Measurements from ENCODE around the gene SUPV3L1. TPM values are rescaled to one million over a fixed set of nuclear protein-coding genes. Genes with fewer than 3 reads are reported as not detected.

SUPV3L1 gene
- total and polyA plus RNA-seq, 9 of the 15 experiments (the other 6 are each of a cell fraction or from before 2014, with no cell fraction given) = 45.2 to 156 (median 92.6) TPM

DNA sequence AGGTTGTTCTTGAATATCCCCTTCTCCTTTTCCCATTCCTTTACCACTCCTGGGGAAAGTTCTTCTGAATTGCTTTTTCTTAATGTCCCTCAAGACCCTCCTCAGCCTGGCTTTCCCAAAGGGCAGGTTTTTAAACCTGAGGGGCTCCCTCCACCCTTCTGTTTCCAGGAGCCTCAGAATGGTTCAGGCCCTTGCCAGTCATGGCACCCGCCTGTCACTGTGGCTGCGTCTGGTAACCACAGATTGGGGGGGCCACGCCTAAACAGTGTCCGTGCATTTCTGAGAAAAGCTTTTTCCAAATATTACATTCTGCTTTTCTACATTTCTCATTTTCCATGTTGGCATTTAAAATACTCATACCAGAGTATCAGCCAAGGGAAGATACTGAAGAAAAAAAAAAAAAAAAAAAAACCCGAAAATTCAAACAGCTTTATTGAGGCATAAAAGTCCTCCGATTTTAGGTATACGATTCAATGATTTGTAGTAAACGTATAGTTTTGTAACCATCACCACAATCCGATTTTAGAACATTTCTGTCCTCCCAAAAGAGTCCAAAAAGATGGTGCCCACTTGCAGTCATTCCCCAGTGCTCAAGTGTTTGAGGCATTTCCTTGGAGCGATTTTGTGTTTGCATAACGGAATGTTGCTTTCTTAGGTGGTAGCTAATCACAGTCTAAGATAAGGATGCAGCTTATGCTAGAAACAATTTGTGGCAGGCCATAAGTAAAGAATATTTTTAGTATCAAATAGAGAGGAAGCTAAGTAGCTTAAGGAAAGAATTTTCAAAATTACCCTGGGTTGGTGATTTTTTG lies 62.2 kb downstream of the SUPV3L1 start (continued):
- TF ChIP-seq, protein P1, sequence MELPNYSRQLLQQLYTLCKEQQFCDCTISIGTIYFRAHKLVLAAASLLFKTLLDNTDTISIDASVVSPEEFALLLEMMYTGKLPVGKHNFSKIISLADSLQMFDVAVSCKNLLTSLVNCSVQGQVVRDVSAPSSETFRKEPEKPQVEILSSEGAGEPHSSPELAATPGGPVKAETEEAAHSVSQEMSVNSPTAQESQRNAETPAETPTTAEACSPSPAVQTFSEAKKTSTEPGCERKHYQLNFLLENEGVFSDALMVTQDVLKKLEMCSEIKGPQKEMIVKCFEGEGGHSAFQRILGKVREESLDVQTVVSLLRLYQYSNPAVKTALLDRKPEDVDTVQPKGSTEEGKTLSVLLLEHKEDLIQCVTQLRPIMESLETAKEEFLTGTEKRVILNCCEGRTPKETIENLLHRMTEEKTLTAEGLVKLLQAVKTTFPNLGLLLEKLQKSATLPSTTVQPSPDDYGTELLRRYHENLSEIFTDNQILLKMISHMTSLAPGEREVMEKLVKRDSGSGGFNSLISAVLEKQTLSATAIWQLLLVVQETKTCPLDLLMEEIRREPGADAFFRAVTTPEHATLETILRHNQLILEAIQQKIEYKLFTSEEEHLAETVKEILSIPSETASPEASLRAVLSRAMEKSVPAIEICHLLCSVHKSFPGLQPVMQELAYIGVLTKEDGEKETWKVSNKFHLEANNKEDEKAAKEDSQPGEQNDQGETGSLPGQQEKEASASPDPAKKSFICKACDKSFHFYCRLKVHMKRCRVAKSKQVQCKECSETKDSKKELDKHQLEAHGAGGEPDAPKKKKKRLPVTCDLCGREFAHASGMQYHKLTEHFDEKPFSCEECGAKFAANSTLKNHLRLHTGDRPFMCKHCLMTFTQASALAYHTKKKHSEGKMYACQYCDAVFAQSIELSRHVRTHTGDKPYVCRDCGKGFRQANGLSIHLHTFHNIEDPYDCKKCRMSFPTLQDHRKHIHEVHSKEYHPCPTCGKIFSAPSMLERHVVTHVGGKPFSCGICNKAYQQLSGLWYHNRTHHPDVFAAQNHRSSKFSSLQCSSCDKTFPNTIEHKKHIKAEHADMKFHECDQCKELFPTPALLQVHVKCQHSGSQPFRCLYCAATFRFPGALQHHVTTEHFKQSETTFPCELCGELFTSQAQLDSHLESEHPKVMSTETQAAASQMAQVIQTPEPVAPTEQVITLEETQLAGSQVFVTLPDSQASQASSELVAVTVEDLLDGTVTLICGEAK (IDR thresholded peaks at IDR 0.05) = peak; percentile 74
- TF ChIP-seq, protein P1 (CRISPR knock-in tag; IDR thresholded peaks at IDR 0.05) = no peak
- TF ChIP-seq, protein P2, sequence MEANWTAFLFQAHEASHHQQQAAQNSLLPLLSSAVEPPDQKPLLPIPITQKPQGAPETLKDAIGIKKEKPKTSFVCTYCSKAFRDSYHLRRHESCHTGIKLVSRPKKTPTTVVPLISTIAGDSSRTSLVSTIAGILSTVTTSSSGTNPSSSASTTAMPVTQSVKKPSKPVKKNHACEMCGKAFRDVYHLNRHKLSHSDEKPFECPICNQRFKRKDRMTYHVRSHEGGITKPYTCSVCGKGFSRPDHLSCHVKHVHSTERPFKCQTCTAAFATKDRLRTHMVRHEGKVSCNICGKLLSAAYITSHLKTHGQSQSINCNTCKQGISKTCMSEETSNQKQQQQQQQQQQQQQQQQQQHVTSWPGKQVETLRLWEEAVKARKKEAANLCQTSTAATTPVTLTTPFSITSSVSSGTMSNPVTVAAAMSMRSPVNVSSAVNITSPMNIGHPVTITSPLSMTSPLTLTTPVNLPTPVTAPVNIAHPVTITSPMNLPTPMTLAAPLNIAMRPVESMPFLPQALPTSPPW (CRISPR knock-in tag; IDR thresholded peaks at IDR 0.05) = peak; percentile 39
- TF ChIP-seq PKNOX1 (IDR thresholded peaks at IDR 0.05) (peak; percentile 74), TFAP4 (CRISPR knock-in tag; IDR thresholded peaks at IDR 0.05; ENCODE audit: borderline replicate concordance) (0 out of 2 replicates have a peak, but pooled peaks have one; percentile 29), ZNF384 (IDR thresholded peaks at IDR 0.05; ENCODE audit: low read depth, low read length) (peak; percentile 67), L3MBTL2 (IDR thresholded peaks at IDR 0.05) (no peak), SAFB2 (IDR thresholded peaks at IDR 0.05; ENCODE audit: borderline replicate concordance, low read depth, low read length, severe bottlenecking) (no peak), MTA2 (IDR thresholded peaks at IDR 0.05; ENCODE audit: low read depth) (no peak), NFYB (IDR thresholded peaks at IDR 0.05; ENCODE audit: extremely low read depth, insufficient read length) (peak; percentile 5), ZNF134 (CRISPR knock-in tag; conservative IDR thresholded peaks at IDR 0.05) (peak; percentile 95)
- TF ChIP-seq, protein P3, sequence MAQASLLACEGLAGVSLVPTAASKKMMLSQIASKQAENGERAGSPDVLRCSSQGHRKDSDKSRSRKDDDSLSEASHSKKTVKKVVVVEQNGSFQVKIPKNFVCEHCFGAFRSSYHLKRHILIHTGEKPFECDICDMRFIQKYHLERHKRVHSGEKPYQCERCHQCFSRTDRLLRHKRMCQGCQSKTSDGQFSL (CRISPR knock-in tag; IDR thresholded peaks at IDR 0.05) = no peak
- TF ChIP-seq, protein P3 (tag; IDR thresholded peaks at IDR 0.05) = peak in 1 of 2 experiments; percentile 26; a peak in 1 of 4 replicates

Data from K562 (cell line).